ENCODE measurements around the gene ZFHX2.

ZFHX2 gene

DNA sequence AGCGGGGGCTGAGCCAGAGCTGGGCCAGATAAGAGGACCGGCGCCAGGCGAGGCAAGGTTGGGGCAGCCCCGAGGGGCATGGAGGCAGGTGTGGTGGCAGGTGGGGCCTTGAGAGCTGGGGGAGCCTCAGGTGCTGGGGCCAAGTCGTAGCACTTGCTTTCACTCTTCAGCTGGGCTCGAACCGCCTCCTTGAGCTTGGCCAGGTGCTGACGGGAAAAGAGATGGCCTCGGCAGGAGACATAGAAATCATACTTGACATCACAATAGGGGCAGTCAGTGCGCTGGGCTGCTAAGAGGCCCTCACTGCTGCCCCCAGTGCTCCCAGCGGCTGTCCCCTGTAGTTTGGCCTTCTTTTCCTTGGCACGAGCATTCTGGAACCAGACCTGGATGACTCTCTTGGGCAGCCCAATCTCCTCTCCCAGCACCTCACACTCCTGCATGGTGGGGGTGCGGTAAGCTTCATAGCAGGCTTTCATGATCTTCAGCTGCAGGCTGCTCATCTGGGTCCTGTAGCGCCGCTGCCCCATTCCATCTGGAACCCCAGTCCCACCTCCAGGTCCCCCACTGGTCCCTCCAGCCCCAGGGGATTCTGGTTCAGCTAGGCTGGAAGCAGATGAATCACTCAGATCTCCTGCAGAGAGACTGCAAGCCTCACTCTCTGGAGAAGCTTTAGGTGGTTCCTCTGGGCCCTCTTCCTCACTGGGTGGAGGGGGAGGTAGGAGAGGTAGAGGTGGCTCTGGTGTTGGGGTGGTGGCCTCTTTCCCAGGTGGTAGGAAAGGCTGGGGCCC is 28.1 kb downstream of the ZFHX2 start:
- no peak for FAIRE-seq
- DNase-seq (ENCODE audit: insufficient read length, low spot score), result no peak

DNA sequence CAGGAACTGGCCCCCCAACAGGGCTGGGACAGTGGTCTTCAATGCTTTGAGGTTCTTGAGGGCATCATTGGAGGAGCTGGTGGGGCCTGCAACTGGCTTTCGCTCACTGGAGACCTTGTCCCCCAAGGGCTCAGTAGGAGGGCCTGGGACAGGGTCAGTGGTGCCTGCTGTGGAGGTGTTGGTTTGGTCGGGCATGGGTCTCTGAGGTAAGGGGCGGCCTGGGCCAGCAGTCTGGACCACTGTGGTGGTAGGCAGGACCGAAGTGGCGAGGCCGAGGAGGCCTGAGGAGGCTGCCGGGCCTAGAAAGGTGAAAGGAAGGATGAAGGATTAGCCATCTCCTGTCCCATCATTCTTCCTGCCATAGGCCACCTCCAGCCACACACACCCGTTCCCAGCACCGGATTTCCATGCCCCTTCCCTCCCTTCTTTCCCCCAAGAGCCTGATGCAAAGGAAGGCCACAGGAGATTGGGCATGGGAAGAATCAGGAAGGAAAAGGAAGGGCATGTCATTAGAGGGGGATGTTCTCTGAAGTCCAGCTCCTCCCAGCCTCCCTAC is 28.8 kb downstream of the ZFHX2 start:
- DNase-seq (ENCODE audit: insufficient read length, low spot score) (no peak), FAIRE-seq (no peak)

GRCh38 chr14:23521785-23522640 is 29.6 kb downstream of the ZFHX2 start:
- FAIRE-seq (no peak), DNase-seq (ENCODE audit: insufficient read length, low spot score) (no peak)

GRCh38 chr14:23520899-23521533 is 30.5 kb downstream of the ZFHX2 start:
- DNase-seq (ENCODE audit: insufficient read length, low spot score), result no peak
- no peak for FAIRE-seq

GRCh38 chr14:23518709-23519108 is 32.9 kb downstream of the ZFHX2 start:
- FAIRE-seq, result no peak

GRCh38 chr14:23517650-23518326 is 33.8 kb downstream of the ZFHX2 start:
- no peak for FAIRE-seq

More at GRCh38 chr14:23518709-23519108, 32.9 kb downstream of the ZFHX2 start:
- no peak for DNase-seq (ENCODE audit: insufficient read length, low spot score)

GRCh38 chr14:23514644-23514957 is 37.0 kb downstream of the ZFHX2 start:
- FAIRE-seq (no peak), DNase-seq (ENCODE audit: insufficient read length, low spot score) (no peak)

More at GRCh38 chr14:23517650-23518326, 33.8 kb downstream of the ZFHX2 start:
- no peak for DNase-seq (ENCODE audit: insufficient read length, low spot score)

GRCh38 chr14:23513818-23514643 is 37.5 kb downstream of the ZFHX2 start:
- FAIRE-seq, result no peak
- no peak for DNase-seq (ENCODE audit: insufficient read length, low spot score)

GRCh38 chr14:23513005-23513817 is 38.4 kb downstream of the ZFHX2 start:
- DNase-seq (ENCODE audit: insufficient read length, low spot score) (no peak), FAIRE-seq (no peak)

GRCh38 chr14:23512156-23512555 is 39.4 kb downstream of the ZFHX2 start:
- FAIRE-seq (no peak), DNase-seq (ENCODE audit: insufficient read length, low spot score) (no peak)

DNA sequence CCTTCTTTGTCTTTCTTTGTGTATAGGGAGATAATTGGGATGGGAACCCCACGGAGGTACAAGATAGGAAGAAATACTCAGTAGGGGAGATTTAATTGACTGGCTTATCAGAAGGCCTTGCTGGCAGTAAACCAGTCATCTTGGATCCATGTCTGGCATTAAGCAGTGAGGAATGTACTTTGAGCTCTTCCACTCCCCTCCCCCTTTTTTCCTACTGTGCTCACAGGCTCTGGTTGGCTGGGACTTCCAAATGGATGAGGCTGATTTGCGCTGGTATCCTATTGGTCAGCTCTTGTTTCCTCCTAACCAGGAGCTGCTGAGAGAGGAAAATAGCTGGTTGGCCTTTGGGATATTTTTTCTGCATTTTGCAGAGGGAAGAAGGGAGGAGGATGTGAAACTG is 57.3 kb downstream of the ZFHX2 start:
- DNase-seq (ENCODE audit: insufficient read length, low spot score) (no peak), FAIRE-seq (no peak)

DNA sequence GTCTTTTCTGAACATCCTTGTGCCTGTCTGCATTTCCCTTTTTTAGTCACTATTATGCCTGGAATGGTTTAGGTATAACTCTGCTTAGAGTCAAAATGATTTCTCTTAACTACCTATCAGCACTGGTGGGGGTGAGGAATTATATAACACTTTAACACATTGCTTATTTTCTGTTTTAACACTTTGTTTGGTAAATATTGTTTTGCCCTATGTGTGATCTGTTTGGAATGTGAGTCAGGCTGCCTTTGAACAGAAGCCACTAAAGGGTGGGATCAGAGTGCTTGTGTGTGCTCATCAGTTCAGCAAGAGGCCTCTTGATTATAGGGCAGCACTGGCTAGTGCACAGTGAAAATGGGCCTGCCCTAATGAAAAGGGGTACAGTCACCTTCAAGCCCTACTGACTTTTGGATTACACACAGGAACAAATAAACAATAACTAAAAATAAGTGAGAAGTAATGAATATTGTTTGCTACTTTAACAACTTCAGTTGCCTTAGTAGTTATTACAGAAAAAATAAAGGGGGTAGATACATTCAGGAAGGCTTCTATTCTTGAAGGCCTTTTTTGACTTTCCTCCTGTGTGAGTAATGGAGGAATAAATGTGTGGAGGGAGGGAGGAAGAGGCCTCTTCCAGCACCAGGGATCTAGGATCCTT is 58.8 kb downstream of the ZFHX2 start:
- no peak for FAIRE-seq
- DNase-seq (ENCODE audit: insufficient read length, low spot score), result no peak

DNA sequence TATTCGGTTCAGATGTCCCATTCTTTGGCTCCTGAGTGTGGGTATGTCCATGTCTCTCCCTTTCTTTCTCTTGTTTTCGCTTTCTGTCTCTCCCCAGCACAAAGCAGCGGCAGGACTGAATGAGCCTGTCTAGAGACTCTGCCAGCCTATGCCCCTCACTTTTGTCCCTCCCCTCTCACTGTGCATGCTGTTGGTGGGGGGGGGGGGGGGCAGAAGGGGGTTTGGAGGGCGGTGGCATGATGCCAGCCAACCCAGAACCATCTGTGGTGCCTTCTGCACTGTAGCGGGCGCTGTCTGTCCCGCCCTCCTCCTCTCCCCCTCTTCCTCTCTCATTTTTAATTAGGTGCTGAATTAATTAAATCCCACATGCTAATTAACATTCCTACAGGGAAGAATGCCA is 64.3 kb downstream of the ZFHX2 start:
- DNase-seq (ENCODE audit: insufficient read length, low spot score) (no peak), FAIRE-seq (no peak)

DNA sequence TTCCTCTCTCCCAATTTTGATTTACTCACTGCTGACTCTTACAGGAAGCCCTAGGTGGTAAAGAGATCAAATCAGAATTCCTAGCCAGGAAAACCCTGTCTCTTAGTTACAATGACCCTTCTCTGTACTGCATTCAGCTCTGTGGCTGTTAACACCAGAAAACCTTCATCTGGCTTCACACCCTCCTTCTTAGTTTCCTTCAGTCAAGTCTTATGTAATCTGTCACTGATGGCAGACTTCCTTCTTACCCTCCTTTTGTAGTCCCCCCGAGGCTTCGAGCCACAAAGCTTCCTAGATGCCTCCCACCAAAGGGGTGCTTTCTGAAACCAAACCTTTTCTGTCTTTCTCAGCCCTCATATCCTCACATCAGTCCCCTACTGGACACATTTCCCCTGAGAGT is 65.5 kb downstream of the ZFHX2 start:
- DNase-seq (ENCODE audit: insufficient read length, low spot score), result no peak

GRCh38 chr14:23485326-23485725 is 66.2 kb downstream of the ZFHX2 start:
- FAIRE-seq (no peak), DNase-seq (ENCODE audit: insufficient read length, low spot score) (no peak)

More for the DNA sequence above, 65.5 kb downstream of the ZFHX2 start:
- no peak for FAIRE-seq

DNA sequence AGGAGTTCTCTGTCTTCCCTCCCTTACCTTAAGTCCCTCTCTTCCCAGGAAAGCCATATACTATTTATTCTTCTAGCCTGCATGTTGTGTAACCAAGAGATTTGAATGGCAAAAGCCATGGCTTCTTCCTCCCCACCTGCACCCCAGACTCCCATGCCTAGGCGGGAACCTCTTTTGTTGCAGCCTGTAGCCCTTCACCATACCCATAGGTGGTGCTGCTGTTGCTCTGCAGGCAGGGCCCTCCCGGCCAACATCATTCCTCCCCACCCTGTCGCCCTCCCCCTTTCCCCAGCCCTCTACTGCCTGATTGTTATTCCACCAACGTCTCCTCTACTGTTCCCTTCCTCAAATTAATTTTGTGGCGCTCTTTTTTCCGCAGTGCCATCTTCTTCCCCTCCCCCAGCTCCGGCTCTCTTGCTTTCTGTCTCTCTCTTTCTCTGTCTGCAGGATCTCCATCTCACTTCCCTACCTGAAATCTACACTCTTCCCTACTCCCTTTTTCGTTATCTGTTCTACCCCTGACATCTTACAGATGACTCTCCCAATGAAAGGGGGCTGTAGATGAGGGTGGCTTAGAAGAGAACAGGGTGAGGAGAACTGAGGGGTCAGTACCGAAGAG is 68.2 kb downstream of the ZFHX2 start:
- DNase-seq (ENCODE audit: insufficient read length, low spot score) (no peak), FAIRE-seq (no peak)

GRCh38 chr14:23482823-23483148 is 68.8 kb downstream of the ZFHX2 start:
- no peak for FAIRE-seq
- no peak for DNase-seq (ENCODE audit: insufficient read length, low spot score)

Data from GM19239 (cell line).